H9 (cell line): ENCODE data around the gene UQCRFS1. TPM values are rescaled to one million over a fixed set of nuclear protein-coding genes. Genes with fewer than 3 reads are reported as not detected.

Experiments
- DNase-seq: peaks from one replicate; pipeline ENCODE4 v3.0.0-alpha.2; 2017
- H2AFZ ChIP-seq: one replicate; pipeline ENCODE4 v1.6.1; 2013; ENCODE audit warnings: mild to moderate bottlenecking, low read length, control low read depth, moderate library complexity
- H2AK5ac ChIP-seq: 2 replicates; pipeline ENCODE4 v1.6.1; 2013; ENCODE audit warnings: low read length, control low read depth, mixed read lengths; ENCODE audit not compliant: insufficient read length
- H2BK120ac ChIP-seq: one replicate; pipeline ENCODE4 v1.6.1; 2013; ENCODE audit warnings: low read depth, mild to moderate bottlenecking, low read length, control low read depth, inconsistent platforms; ENCODE audit not compliant: poor library complexity, severe bottlenecking
- H2BK12ac ChIP-seq: 2 replicates; pipeline ENCODE4 v1.6.1; 2013; ENCODE audit warnings: low read length, control low read depth, mixed read lengths, low read depth; ENCODE audit not compliant: insufficient read length
- H2BK15ac ChIP-seq: 2 replicates; pipeline ENCODE4 v1.6.1; 2013; ENCODE audit warnings: low read depth, low read length, control low read depth
- H2BK20ac ChIP-seq: one replicate; pipeline ENCODE4 v1.6.1; 2013; ENCODE audit warnings: low read depth, mild to moderate bottlenecking, low read length, control low read depth, inconsistent platforms; ENCODE audit not compliant: poor library complexity, severe bottlenecking
- H2BK5ac ChIP-seq: 2 replicates; pipeline ENCODE4 v1.6.1; 2013; ENCODE audit warnings: low read length, control low read depth, mixed read lengths; ENCODE audit not compliant: insufficient read length
- H3K14ac ChIP-seq: 2 replicates; pipeline ENCODE4 v1.6.1; 2013; ENCODE audit warnings: low read length, control low read depth; ENCODE audit not compliant: insufficient read depth
- H3K18ac ChIP-seq: 2 replicates; pipeline ENCODE4 v1.6.1; 2013; ENCODE audit warnings: low read depth, mild to moderate bottlenecking, mixed read lengths, low read length, control low read depth; ENCODE audit not compliant: insufficient read length
- H3K23ac ChIP-seq: 2 replicates; pipeline ENCODE4 v1.6.1; 2013; ENCODE audit warnings: low read length, control low read depth, mixed read lengths, low read depth; ENCODE audit not compliant: insufficient read length
- H3K23me2 ChIP-seq: 2 replicates; pipeline ENCODE4 v1.6.1; 2013; ENCODE audit warnings: low read depth, mild to moderate bottlenecking, mixed read lengths, low read length, control low read depth; ENCODE audit not compliant: insufficient read length, poor library complexity, severe bottlenecking
- H3K27ac ChIP-seq: 2 replicates; pipeline ENCODE4 v1.5.1; 2013; ENCODE audit warnings: low read length, control low read depth, mixed read lengths, low read depth; ENCODE audit not compliant: insufficient read length
- H3K27me3 ChIP-seq: 2 replicates; pipeline ENCODE4 v1.6.1; 2013; ENCODE audit warnings: low read length, control low read depth, inconsistent platforms; ENCODE audit not compliant: insufficient read depth
- H3K4ac ChIP-seq: 2 replicates; pipeline ENCODE4 v1.6.1; 2013; ENCODE audit warnings: low read depth, mild to moderate bottlenecking, control low read depth, inconsistent platforms, low read length, moderate library complexity
- H3K4me1 ChIP-seq: 2 replicates; pipeline ENCODE4 v1.6.1; 2013; ENCODE audit warnings: low read length, control low read depth, inconsistent platforms; ENCODE audit not compliant: insufficient read depth
- H3K4me2 ChIP-seq: 2 replicates; pipeline ENCODE4 v1.6.1; 2013; ENCODE audit warnings: low read length, control low read depth, mixed read lengths; ENCODE audit not compliant: insufficient read length, insufficient read depth
- H3K56ac ChIP-seq: 2 replicates; pipeline ENCODE4 v1.6.1; 2013; ENCODE audit warnings: low read depth, mild to moderate bottlenecking, mixed read lengths, low read length, control low read depth; ENCODE audit not compliant: insufficient read length
- H3K79me1 ChIP-seq: 2 replicates; pipeline ENCODE4 v1.6.1; 2013; ENCODE audit warnings: low read depth, mild to moderate bottlenecking, moderate library complexity, low read length, control low read depth, inconsistent platforms; ENCODE audit not compliant: insufficient read depth, poor library complexity, severe bottlenecking
- H3K79me2 ChIP-seq: 2 replicates; pipeline ENCODE4 v1.6.1; 2013; ENCODE audit warnings: low read length, control low read depth, inconsistent platforms; ENCODE audit not compliant: insufficient read depth
- H3K9ac ChIP-seq: 2 replicates; pipeline ENCODE4 v1.6.1; 2013; ENCODE audit warnings: low read length, control low read depth, mixed read lengths; ENCODE audit not compliant: insufficient read length; ENCODE audit errors: extremely low read depth
- H3K9me3 ChIP-seq: one replicate; pipeline ENCODE4 v1.6.1; 2013; ENCODE audit warnings: low read depth, low read length, inconsistent platforms; ENCODE audit not compliant: control insufficient read depth
- H3T11ph ChIP-seq: one replicate; pipeline ENCODE4 v1.6.1; 2013; ENCODE audit warnings: mild to moderate bottlenecking, low read length, control low read depth, inconsistent platforms
- H4K20me1 ChIP-seq: one replicate; pipeline ENCODE4 v1.6.1; 2013; ENCODE audit not compliant: control insufficient read depth, insufficient read length, insufficient read depth
- H4K5ac ChIP-seq: 2 replicates; pipeline ENCODE4 v1.6.1; 2013; ENCODE audit warnings: low read depth, mild to moderate bottlenecking, mixed read lengths, low read length, control low read depth; ENCODE audit not compliant: insufficient read length
- H4K8ac ChIP-seq: replicated peaks from 2 replicates; pipeline ENCODE4 v1.6.1; 2013; ENCODE audit warnings: low read length, control low read depth, mixed read lengths, low read depth; ENCODE audit not compliant: insufficient read length
- H4K91ac ChIP-seq: 2 replicates; pipeline ENCODE4 v1.6.1; 2013; ENCODE audit warnings: low read depth, mild to moderate bottlenecking, moderate library complexity, mixed read lengths, low read length, control low read depth; ENCODE audit not compliant: insufficient read length
- H3K27ac Mint-ChIP-seq, 3 experiments: 2 replicates in 2 of 3; 3 replicates in 1 of 3; pipeline ENCODE4 v1.8.0; 2020 to 2021; ENCODE audit warnings: mixed read lengths in 3 of 3, mild to moderate bottlenecking in 1 of 3, moderate library complexity in 1 of 3
- H3K27me3 Mint-ChIP-seq: 2 replicates; pipeline ENCODE4 v1.8.0; 2021; ENCODE audit warnings: low read depth, mild to moderate bottlenecking, moderate library complexity, mixed read lengths
- H3K36me3 Mint-ChIP-seq, 3 experiments: 2 replicates in 2 of 3; 3 replicates in 1 of 3; pipeline ENCODE4 v1.8.0; 2020 to 2021; ENCODE audit warnings: low read depth in 3 of 3, mixed read lengths in 3 of 3; ENCODE audit not compliant: insufficient read depth in 1 of 3
- H3K4me1 Mint-ChIP-seq, 2 experiments: 2 replicates each; pipeline ENCODE4 v1.8.0; 2020; ENCODE audit warnings: mixed read lengths in 2 of 2
- H3K4me3 Mint-ChIP-seq, 2 experiments: 2 replicates in 1 of 2; 3 replicates in 1 of 2; pipeline ENCODE4 v1.8.0; 2020 to 2021; ENCODE audit warnings: mild to moderate bottlenecking in 2 of 2, mixed read lengths in 2 of 2, moderate library complexity in 1 of 2
- H3K9me3 Mint-ChIP-seq, 2 experiments: 2 replicates in 1 of 2; 3 replicates in 1 of 2; pipeline ENCODE4 v1.8.0; 2020; ENCODE audit warnings: mild to moderate bottlenecking in 2 of 2, mixed read lengths in 2 of 2, moderate library complexity in 1 of 2
- WGBS: extraction: QIAGEN DNeasy Blood & Tissue Kit; methylation state at CpG from one replicate; pipeline ENCODE4 v1.1.7; 2013; ENCODE audit warnings: missing lambda C conversion rate, low lambda C conversion rate, mixed read lengths; ENCODE audit not compliant: insufficient read length; ENCODE audit errors: extremely low coverage; 5-methylcytosine and 5-hydroxymethylcytosine counted together
- total RNA-seq: library from RNA; stranded (reverse); gene quantifications from 2 replicates; pipeline ENCODE4 v1.2.1, GENCODE V29; 2021
- TF ChIP-seq, protein P1 (sequence below): fragments of 200-600 bp; sonication (generic); conservative IDR thresholded peaks from 3 replicates; pipeline ENCODE4 v1.8.0; 2021; ENCODE audit warnings: antibody characterized with exemption, mild to moderate bottlenecking

UQCRFS1 gene
- total RNA-seq, 1 experiment from 2014 or later = 46.1 TPM

- H3K4ac ChIP-seq = no peak overlapping the region
- Mint-ChIP-seq H3K27me3 (peaks cover 6% of the 10 kb centered on the region), H3K27ac (no peak overlapping the region), H3K4me1 (peaks cover 6 to 7% of the 10 kb centered on the region in 2 experiments), H3K4me3 (no peak overlapping the region), H3K36me3 (peaks cover 4 to 12% (median 10%) of the 10 kb centered on the region in 3 experiments; a peak in 4 of 7 replicates), H3K9me3 (peaks cover 8 to 11% of the 10 kb centered on the region in 2 experiments)
- H3K27me3 ChIP-seq = no peaks in the 10 kb centered on the region
- H2BK120ac ChIP-seq = no peak overlapping the region
- H3K23me2 ChIP-seq = no peaks in the 10 kb centered on the region
- no peak overlapping the region for H3K56ac ChIP-seq
- H2BK20ac ChIP-seq = no peak overlapping the region
- no CpG with 5 or more reads among the region's 6 CpGs for WGBS
- peaks cover 6% of the 10 kb centered on the region for H3K9me3 ChIP-seq
- no peaks in the 10 kb centered on the region for H3K79me1 ChIP-seq
- no peak overlapping the region for H2BK12ac ChIP-seq
- H3K9ac ChIP-seq = no peak overlapping the region
- no peak overlapping the region for H4K5ac ChIP-seq
- no peak overlapping the region for H3K18ac ChIP-seq
- H3K14ac ChIP-seq = no peak overlapping the region
- no peak overlapping the region for H2BK15ac ChIP-seq
- no peak overlapping the region for H2BK5ac ChIP-seq
- no peak for DNase-seq
- no peak overlapping the region for H3T11ph ChIP-seq
- H2AK5ac ChIP-seq = no peak overlapping the region
- no peaks in the 10 kb centered on the region for H3K4me1 ChIP-seq
- no peaks in the 10 kb centered on the region for H4K20me1 ChIP-seq
- H2AFZ ChIP-seq = no peak overlapping the region
- TF ChIP-seq, protein P1, sequence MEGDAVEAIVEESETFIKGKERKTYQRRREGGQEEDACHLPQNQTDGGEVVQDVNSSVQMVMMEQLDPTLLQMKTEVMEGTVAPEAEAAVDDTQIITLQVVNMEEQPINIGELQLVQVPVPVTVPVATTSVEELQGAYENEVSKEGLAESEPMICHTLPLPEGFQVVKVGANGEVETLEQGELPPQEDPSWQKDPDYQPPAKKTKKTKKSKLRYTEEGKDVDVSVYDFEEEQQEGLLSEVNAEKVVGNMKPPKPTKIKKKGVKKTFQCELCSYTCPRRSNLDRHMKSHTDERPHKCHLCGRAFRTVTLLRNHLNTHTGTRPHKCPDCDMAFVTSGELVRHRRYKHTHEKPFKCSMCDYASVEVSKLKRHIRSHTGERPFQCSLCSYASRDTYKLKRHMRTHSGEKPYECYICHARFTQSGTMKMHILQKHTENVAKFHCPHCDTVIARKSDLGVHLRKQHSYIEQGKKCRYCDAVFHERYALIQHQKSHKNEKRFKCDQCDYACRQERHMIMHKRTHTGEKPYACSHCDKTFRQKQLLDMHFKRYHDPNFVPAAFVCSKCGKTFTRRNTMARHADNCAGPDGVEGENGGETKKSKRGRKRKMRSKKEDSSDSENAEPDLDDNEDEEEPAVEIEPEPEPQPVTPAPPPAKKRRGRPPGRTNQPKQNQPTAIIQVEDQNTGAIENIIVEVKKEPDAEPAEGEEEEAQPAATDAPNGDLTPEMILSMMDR = no peak
- H4K91ac ChIP-seq = no peak overlapping the region
- H3K27ac ChIP-seq = no peak overlapping the region
- H4K8ac ChIP-seq = no peak overlapping the region
- H3K79me2 ChIP-seq = no peaks in the 10 kb centered on the region
- no peak overlapping the region for H3K4me2 ChIP-seq
- no peak overlapping the region for H3K23ac ChIP-seq
These were observed 46.9 kb upstream of the UQCRFS1 start for GRCh38 chr19:29259867-29260281.
